Right hindlimb (tissue), 1 donor: ENCODE measurements around the gene HNRNPU.

Source experiments
- DNase-seq: peaks from one replicate; pipeline ENCODE4 v3.0.0-alpha.2; 2018

HNRNPU gene

DNA sequence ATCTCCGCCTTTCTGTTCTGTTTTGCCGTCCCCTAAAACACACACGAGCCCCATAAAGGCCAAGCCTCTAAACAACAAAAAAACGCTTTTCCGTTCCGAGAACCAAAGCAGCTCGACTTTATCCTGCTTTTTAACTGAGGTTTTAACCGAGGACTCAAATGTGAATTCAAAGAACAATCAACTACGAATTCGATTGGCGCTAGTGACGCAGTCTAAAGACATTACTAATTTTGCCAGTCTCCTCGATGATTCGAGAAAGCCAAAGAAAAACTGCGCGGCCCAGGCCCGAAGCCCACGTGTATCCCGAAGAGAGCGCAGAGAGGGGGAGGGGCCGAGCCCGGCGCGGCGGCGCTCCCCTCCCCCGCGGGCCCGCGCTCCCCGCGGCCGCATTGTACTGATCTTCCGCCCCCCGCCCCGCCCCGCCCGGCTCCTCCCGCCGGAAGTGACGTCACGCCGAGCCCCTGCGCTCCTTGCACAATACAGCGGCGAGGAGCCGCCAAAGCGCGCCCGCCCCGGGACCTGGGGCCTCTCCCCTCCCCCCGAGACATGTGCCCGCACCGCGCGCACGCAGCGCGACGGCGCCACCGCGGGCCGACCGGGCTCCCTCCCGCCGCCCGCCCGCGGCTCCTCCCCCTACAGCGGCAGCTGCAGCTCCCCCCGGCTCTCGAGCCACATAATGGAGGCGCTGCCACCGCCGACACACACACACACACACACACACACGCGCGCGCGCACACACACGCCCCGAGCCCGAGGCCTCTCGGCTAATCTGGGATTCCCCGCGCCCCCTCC is 1.4 kb downstream of the HNRNPU start:
- peak; percentile 97 for DNase-seq

DNA sequence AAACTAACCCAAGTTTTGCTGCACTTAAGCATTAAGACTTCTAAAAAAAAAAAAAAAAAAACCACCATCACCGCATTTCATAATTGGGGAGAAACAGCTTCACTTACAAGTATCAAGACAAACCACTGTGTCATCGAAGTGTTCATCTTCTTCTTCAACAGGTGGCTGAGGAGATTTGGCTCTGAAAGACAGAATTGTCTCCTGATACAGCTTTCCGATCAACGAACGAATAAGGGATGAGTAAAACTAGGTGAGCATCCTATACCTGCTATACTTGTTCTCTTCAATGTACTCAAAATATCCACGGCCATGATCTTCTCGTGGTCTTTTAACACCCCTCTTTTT is 2.0 kb downstream of the HNRNPU start:
- DNase-seq: no peak

DNA sequence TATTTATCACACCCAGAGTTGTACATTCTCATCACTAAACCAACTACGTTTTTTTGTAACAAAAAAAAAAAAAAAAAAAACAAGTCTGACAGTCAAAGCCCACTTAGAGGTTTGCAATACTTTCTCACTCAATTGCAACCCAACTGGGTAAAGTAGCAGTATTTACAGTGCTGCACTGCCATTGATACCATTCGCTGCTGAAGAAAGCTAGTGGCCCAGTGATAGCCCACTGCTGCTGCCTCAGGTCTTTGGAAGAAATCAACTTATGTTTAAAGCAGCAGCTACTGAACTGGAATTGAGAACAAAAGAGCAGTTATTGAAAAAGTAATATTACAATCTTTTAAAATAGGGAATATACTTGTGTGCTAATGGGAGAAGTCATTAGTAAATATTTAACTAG is 2.7 kb downstream of the HNRNPU start:
- DNase-seq: peak; percentile 24

DNA sequence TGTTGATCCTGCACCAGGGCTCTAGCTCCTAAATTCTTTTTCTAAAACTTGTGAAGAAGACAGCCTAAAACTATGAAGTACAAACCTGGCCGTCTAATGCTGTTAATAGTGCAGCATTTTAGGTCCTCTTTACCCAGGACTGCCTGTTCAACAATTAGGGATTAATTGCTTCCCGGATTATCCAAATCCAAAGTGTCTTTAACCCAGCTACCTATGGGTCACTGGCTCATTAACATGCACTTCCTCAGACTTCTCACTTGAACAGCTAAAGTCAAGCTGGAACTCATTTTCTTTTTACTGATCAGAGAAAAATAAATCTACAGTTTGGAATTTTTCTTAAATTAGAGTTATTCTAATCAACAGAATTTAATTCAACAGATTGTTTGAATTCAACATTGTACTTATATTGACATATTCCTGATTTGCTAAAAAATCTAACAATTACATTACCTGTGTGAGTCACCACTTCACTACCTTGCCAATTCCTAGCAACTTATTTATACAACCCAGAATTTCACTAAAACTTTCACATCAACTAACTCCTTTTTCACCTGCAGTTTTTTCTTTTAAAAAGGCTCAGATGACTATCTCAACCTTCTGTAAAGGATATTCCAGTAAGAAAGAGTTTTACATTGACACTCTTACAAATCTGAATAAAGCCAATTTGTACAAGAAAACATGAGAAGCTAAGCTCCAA is 3.3 kb downstream of the HNRNPU start:
- no peak for DNase-seq

DNA sequence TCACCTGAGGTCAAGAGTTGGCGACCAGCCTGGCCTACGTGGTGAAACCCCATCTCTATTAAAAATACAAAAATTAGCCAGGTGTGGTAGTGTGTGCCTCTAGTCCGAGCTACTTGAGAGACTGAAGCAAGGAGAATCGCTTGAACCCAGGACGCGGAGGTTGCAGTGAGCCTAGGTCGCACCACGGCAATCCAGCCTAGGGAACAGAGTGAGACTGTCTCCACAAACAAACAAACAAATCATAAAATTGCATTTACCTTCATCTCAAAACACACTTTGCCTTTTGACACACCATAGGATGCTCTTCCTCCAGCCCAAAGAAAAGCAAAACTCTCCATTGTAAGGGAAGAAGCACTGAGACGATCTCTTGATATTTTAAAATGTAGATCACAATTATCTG is 4.3 kb downstream of the HNRNPU start:
- DNase-seq: no peak

DNA sequence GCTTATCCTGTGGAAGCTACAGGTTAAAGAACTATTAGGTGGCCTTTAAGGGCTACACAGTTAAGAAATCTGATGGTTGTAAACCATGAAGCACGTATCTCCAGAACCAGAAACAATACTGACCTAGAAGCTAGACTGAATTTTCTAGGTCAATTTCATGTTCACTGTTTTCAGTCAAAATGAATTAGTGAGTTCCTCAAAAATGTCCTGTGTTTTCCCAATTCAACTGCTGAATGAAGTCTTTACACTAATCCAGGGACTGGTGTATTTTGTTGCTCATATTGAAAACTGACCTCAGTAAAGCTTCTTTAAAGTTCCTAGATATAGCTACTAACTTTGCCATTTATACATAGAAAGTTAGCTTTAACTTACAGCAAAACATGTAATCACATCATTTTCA is 6.0 kb downstream of the HNRNPU start:
- DNase-seq: no peak

DNA sequence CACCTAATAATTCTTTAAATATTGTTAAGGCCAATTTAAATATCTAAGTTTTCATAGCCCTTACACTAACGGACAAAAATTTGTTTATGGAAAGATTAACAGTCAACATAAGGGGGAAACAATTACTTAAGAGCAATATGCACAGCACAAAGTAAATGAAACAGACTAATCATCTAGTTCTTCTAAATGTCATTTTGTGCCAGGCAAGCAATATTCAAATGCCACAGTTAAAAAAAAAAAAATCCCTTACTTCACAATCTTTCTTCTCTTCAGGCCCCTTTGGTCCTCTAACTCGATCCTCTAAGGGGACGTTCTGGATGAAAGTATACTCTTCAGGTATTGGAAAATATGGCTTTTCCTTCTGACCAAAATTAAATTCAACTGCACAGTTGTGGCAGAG is 6.6 kb downstream of the HNRNPU start:
- DNase-seq: no peak

DNA sequence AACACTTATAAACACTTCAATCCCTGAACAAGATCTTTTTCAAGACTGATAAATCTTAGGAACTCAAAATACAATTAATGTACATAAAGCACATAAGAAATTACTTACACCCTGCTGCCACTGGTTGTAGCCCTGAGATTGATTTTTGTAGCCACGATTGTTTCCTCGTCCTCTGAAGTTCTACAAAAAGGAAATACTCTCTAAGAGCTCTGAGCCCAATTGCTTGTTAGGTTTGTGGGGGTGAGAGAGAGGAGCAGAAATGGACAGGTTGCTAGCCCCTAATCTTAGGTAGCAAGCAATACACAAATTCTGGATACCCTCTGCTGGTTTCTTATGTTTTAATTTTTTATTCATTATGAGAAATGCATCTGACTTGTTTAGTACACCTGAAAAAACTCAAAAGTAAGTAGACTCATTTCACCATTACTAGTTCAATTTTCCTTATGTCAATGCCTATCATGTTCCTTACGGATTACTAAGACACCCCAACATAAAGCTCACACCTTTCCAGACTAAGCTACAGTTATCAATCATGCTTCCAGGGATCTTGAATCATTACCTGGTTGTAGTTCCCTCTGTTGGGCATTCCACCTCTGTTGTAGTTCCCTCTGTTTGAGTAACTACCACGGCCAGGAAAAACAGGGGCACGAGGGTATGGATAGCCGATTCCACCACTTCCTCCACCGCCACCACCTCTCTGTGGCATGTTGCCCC is 9.3 kb downstream of the HNRNPU start:
- no peak for DNase-seq

DNA sequence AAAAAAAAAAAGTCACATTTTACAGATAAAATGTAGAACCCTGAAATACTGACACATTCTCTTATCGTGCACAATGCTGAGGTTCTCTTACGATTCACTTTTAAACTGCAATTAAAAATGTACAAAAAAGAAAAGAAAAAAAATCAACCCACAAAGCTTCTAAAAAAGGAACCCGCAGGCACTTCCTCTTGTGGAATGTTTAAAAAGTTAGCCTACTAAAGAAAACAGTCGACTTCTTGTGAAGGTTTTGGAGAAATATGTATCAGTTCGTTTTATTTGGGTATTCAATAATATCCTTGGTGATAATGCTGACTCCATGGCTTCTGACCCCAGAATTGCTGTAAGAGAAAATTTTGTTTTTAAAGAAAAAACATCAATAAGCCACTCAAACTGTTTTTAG is 10.2 kb downstream of the HNRNPU start:
- no peak for DNase-seq

DNA sequence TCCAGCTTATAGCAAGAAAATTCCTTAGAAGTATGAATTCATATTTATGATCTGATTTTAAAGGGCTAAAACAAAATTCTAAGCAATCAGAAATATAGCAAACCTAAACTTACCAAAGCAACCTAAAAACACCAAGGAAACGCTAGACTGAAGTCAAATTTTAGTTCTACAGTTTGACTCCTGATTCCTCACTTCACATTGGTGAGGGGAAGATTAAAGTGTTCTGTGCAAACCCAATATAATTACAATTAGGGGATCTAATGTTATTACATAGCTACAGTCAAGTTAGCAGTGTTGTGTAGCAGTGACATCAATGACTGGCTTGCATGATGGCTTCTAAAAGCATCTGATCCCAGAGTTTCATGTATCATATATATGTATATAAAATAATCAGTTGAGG is 11.6 kb downstream of the HNRNPU start:
- no peak for DNase-seq

DNA sequence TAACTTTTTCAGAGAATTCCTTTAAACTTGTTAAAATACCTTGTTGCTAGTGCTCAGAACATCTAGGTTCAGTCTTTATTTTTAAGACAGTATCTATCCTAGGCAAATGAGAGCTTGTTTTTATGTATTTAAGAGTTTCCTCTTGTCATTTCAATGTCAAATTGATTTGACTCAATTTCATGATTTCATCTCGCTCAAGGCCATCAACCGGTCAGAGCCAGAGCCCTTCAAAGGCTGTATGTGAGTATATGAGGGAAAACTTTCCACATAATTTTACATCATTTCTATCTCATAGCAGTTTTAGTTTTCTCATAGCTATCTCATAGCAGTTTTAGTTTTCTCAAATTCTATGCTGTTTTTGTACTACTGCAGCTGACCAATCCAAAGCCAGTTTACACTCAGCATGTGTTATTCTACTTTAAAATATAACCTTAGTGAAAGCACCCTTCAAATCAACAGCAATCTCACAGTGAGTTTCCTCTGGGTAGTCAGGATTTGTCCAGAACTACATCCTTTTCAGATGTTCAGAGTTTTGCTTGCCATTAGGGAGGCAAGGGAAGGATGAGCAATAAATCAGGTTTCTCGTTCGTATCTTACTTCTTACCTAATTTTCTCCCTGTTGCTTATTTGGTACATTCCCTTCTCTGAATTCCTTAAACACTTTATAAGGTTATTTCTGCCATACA is 12.7 kb downstream of the HNRNPU start:
- no peak for DNase-seq

DNA sequence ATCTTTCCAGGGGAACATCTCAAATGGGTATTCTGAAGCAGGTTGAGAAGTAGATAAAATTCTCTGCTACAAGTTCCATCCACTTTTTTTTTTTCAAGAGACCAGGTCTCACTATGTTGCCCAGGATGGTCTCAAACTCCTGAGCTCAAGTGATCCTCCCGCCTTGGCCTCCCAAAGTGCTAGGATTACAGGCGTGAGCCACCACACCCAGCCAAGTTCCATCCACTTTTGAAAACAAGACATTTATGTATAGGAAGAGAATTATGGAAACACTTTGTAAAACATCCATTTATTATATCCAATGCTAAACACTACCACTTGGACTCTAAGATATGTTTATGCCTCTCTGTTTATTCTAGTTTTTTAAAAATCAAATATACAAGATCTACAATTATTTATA is 13.4 kb downstream of the HNRNPU start:
- no peak for DNase-seq

DNA sequence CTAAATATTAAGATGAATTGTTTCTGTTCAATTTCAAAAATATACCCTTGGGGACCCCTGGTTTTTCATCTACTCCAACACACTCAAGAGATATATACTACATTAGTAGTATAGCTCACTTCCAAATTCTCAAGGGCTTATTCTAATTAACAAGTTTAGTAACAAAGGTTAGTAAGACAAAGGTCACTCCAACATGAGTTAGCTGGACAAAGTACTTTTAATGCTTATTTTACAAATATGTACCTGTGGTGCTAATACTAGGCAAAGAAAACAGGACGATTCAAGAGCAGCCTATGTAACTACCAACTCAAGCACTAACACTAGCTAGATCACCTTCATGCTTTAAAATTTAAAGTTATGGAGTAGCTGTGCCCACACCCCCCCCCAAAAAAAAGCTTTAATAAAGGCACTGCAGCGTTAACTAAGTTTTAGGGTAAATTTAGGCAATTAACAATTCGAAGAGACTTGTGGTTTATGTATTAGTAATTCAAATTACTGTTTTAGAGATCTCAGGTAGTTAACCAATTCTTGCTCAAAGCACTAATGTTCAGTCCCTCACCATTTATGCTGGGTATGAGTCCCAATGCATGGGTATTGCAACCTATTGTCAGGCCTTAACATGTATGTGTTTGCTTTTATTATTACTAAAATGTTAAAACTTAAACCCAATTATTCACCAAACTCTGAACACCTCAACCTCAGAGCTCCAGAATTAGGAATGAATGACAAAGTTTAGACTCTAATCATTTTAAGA is 14.1 kb downstream of the HNRNPU start:
- no peak for DNase-seq

DNA sequence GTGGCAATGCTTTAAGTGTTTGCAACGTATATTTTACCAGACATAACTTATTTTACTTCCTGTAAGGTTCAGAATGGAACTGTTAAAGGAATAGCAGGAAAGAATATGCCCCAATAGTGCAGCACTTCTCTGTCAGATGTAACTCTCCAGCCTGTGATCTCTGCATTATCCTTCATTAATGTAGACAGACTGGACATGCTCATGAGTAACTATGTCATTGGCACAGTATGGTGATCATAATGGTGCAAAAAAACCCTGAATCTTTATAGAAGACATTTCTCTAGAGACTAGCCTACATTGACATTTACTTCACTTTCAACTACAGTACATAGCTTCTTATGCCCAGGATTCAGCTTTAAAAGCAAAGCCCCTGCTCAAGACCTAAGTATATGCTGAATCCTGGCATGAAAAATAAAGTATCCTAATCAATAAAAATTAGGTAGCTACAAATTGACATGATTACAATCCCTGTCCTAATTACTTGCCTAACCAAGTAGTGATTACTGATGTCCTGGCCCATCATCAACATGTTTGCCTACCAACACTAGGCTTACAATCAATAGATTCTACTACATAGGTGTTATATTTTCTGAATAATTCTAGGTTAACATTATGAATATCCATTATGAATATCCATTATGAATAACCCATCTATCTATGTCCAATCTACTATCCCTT is 15.0 kb downstream of the HNRNPU start:
- no peak for DNase-seq

DNA sequence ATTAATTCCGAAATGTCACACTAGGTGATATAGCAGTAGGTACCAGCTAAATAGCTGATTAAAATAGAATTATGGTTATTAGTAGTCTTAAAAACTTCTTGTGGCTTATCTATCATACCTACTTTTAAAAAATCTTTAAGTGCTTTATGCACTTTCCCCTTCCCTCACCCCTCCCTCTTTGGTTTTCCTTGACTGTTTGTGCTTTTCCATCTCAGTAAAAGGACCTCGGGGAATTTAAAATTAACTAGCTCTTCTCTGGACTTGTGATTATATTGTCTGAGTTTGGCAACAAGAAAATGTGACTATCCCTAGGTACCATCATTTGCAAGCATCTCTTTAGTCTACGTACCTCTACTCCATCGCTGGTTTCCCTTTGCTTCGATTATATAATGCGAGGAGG is 17.7 kb downstream of the HNRNPU start:
- no peak for DNase-seq

DNA sequence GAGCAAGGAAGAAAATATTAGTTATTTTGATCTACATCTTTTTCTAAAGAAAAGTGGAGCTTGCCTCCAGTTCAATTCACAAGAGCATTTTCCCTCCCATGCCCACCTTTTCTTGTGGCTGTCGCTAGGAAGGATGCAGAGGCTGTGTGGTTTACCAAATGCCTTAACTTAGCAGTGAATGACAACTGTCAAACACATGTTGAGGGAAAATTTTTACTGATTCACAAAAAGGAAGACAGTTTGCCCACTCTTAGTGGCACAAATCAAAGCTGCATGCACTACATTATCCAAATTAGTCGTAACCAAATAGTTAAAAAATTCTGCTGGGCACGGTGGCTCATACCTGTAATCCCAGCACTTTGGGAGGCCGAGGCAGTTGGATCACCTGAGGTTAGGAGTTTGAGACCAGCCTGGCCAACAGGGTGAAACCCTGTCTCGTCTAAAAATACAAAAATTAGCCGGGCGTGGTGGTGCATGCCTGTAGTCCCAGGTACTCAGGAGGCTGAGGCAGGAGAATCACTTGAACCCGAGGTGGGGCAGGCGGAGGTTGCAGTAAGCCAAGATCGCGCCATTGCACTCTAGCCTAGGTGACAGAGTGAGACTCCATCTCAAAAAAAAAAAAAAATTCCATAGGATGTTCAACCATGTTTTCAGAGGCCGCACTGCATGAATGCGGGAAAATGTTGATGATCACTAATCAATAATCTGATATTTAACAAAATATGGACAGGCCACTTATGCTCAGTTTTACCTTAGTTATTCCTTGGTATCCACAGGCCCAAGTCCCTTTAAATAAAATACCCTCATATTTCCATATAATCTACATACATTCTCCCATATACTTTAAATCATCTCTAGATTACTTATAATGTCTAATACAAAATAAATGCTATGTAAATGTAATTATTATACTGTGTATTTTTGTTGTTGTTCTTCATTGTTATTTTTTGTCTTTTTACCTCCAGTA is 19.9 kb downstream of the HNRNPU start:
- DNase-seq: no peak

DNA sequence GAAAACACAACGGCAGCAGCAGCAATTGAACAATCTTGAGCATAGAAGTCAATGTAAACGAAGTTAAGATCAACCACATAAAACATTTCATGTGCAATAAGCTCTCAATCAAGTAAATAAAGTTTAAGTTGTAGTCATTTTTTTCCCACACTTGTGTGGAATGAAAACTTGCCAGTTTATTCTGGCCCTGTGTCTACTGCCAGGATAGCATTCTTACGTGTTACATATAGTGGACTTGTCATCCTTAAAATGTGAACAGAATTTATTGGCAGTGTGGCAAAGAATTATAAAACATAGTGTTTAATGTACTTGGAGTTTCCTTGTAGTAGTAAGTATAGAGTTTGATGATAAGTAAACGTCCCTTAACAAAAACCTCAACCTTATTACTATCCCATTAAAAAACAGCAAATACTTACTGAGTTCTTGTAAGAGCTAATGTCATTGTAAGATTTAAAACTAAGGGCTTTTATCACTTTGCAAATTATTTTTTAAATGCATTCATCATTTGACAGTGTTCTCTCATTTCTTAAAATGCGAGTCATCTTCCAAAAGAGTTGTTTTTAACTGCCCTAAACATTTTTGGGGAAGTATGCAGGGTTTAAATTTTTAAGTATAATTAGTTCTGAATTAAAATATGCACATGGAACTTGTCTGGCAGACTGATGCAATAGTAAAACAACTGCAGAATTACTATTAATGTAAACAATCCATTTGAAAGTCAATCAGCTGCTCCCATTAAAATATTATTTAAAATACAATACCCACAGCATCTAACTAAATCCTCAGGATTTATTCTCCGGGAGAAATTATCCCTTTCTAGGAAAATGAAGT is 21.0 kb downstream of the HNRNPU start:
- DNase-seq: no peak

DNA sequence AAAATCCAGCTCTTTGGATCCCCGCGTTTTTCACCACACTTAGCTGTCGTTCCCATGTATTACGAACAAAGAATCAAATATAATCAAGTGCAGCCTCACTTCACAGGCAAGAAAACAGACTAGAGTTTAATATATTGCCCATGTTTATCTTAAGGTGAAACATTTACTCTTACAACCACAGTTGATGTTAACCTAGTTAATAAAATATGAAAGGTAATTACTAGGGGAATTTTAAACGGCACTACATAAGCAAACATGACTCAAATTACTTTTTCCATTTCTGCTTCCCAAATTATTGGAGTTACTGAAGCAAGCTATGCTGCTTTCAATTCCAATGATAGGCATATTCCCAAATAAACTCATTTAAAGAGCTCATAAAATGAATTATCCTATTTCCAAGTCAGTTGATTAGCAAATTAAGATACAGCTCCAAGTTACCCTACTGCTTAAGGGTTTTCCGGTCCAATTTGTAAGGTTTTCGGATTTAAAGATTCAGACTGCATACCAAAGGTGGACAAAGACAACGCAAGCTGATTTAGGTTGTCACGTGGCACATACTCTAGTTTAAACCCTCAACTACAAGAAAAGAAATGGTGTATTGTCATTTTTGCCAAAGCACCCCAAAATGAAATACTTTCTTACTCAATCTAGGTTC is 22.9 kb downstream of the HNRNPU start:
- DNase-seq: no peak

DNA sequence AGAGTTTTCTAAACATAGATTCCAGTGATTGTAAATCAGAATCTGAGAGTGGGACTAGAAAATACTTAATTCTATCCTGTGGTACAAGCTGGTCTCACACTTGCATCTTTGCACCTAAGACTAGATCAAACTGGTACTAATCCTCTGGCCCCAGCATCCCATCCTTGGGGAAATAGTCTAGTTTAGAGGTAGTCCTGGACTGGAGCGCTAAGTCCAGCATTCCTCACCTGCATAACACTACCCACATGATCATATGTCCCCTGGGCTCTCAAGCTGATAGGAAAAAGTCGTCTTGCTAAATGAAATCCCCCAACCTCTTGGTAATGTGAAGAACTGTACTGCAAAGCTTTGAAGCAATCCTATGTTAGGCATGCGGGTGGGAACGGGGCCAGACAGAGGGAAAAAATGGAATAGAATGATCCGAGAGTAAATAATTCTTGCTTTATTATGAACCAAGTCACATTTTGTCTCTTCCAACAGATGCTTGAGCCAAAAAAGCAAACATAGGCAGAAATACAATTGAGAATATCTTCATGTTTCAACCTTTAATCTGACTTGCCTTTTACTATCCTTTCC is 24.0 kb downstream of the HNRNPU start:
- no peak for DNase-seq
